ENCODE data around the gene NEAT1.

NEAT1 gene

DNA sequence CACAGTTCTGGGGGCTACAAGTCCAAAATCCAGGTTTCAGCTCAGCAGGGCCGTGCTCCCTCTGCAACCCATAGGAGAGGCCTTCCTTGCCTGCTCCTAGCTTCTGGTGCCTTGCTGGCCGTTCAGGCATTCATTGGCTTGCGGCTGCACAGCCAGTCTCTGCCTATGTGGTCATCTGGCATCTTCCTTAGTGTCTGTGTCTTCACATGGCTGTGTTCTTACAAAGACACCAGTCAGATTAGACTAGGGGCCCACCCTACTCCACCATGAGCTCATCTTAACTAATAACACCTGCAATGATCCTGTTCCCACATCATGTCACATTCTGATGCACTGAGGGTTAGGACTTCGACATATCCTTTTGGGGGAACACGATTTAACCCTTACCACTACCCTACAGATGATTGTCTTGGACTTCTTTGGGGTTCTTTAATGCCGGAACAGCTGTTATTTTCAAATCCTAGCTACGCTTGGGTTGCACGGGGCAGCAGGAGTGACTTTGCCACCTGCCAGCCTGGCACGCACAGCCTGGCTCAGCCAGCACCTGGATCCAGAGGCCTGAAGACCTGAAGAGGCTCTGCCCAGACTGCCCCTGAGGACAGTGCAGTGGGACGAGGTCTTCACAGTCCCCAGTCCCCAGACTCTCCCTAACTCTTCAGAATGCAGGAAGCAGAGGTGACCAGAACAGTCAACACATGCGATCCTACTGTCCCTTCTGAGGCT lies 7.7 kb upstream of the NEAT1 start:
- WGBS, result 88% methylated on average over 11 of the region's 11 CpGs
- peak; percentile 57 for DNase-seq
- H4K8ac ChIP-seq (ENCODE audit: low read length), result no peak overlapping the region

DNA sequence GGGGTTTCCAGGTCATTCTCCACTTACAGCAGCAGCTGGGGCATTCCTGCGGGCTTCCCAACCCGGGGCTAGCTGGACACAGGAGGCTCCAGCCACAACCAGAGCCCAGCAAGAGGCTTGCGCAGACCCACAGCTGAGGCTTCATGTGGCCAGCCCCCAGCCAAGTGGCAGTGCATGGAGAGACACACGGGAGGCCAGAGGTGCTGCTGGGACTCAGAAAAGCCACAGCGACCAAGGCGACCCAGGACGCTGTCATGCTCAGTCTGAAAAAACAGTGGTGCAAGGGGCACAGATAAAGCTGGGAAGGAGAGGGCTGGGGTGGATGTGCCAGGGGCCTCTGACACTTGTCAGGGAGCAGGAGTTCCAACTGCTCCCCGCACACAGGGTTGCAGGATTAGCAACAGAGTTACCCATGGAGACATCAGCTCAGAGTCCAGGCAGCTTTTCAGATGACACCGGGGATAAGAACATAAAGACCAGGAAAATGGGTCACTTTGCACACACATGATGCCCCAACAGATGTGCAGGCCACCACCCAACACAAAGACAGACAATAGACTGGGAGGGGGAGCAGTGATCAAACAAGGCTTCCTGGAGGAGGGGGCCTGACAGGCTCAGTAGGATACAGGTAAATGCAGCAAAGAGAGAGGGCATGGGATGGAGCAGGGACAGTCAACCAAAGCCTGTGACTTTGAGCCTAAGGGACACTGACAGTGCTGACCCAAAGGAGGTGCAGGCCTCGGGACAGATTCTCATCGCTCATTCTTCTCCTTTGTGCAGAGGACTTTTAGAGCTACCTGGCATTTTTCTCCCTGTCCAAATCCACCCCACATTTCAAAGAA lies 6.9 kb upstream of the NEAT1 start:
- Histone ChIP-seq H2BK12ac (ENCODE audit: low read length in 2 of 2) (peak overlapping the region in 1 of 2 experiments; percentile 57), H2BK15ac (ENCODE audit: low read depth, poor library complexity, severe bottlenecking) (peak overlapping the region; percentile 19)
- 81% methylated on average over 11 of the region's 11 CpGs for WGBS

More for the DNA sequence above, 7.7 kb upstream of the NEAT1 start:
- Histone ChIP-seq H2BK12ac (ENCODE audit: low read length in 2 of 2) (peak overlapping the region in 1 of 2 experiments; percentile 73), H2BK15ac (ENCODE audit: low read depth, poor library complexity, severe bottlenecking) (no peak overlapping the region), H2BK120ac (ENCODE audit: low read depth, low read length) (no peak overlapping the region), H3K18ac (ENCODE audit: low read depth in 1 of 2, low read length in 2 of 2) (peak overlapping the region in 1 of 2 experiments; percentile 42), H3K79me1 (replicated peaks; ENCODE audit: low read length, poor library complexity, severe bottlenecking) (peaks cover 24% of the 10 kb centered on the region), H2AFZ (ENCODE audit: low read depth, low read length) (no peak overlapping the region), H3K23ac (ENCODE audit: low read length in 2 of 2) (peak overlapping the region in 1 of 2 experiments; percentile 16), H3K36me3 (ENCODE audit: control insufficient read depth in 1 of 2, insufficient read depth in 2 of 2, low read depth in 1 of 2, low read length in 2 of 2) (peaks cover 35 to 37% of the 10 kb centered on the region in 2 experiments), H2AK5ac (ENCODE audit: low read length, severe bottlenecking) (peak overlapping the region; percentile 30), H3K4ac (ENCODE audit: low read depth in 1 of 2, low read length in 2 of 2) (no peak overlapping the region), H2BK5ac (ENCODE audit: low read depth, low read length, poor library complexity, severe bottlenecking) (no peak overlapping the region), H3K9ac (ENCODE audit: low read length) (peak overlapping the region; percentile 99), H3K27me3 (ENCODE audit: control insufficient read depth in 1 of 2, insufficient read depth in 1 of 2, low read length in 2 of 2) (no peaks in the 10 kb centered on the region), H3K4me2 (ENCODE audit: low read length, poor library complexity, severe bottlenecking) (no peak overlapping the region), H3K9me3 (ENCODE audit: control insufficient read depth, low read length) (no peaks in the 10 kb centered on the region), H3K4me1 (ENCODE audit: control insufficient read depth, insufficient read depth, low read depth, low read length) (peaks cover 42% of the 10 kb centered on the region), H3K4me3 (ENCODE audit: insufficient read depth in 1 of 2, low read depth in 1 of 2, low read length in 2 of 2) (peak overlapping the region; percentile 15 to 29), H4K91ac (ENCODE audit: low read length) (no peak overlapping the region), H3K27ac (ENCODE audit: low read length, poor library complexity, severe bottlenecking) (no peak overlapping the region), H3K14ac (ENCODE audit: low read length in 2 of 2) (peak overlapping the region in 1 of 2 experiments; percentile 79)

DNA sequence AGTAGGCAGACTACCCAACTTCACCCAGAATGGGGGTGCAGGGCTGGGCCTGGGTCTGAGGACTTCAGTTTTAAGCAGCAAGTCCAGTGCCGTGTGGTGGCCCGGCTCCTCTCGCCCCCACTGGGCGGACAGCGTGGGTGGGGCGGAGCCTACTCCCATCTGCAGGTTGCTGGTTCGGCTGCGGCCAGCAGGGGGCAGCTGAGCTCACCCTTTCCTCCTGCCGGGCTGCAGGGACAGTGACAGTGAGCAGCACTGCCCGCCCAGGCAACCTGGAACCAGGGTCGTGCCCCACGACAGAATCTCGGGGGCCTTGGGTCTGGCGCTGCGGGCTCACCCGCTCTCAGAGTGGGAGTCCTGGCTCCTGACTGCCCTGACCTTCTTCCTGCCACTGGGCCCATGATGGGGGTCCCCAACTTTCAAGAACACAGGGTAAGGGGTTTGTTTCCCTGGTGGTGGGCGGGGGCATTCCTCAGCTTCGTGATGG lies 6.2 kb upstream of the NEAT1 start:
- Histone ChIP-seq H3K4me2 (ENCODE audit: low read length, poor library complexity, severe bottlenecking) (peak overlapping the region; percentile 79), H3K4me1 (ENCODE audit: control insufficient read depth, insufficient read depth, low read depth, low read length) (peaks cover 45% of the 10 kb centered on the region), H3K9me3 (ENCODE audit: control insufficient read depth, low read length) (no peaks in the 10 kb centered on the region), H2BK12ac (ENCODE audit: low read length in 2 of 2) (peak overlapping the region; percentile 86 to 91), H3K9ac (ENCODE audit: low read length) (peak overlapping the region; percentile 99), H2BK5ac (ENCODE audit: low read depth, low read length, poor library complexity, severe bottlenecking) (no peak overlapping the region), H2AFZ (ENCODE audit: low read depth, low read length) (no peak overlapping the region), H3K36me3 (ENCODE audit: control insufficient read depth in 1 of 2, insufficient read depth in 2 of 2, low read depth in 1 of 2, low read length in 2 of 2) (peaks cover 25 to 27% of the 10 kb centered on the region in 2 experiments), H3K14ac (ENCODE audit: low read length in 2 of 2) (peak overlapping the region in 1 of 2 experiments; percentile 67), H4K91ac (ENCODE audit: low read length) (peak overlapping the region; percentile 87), H3K27ac (ENCODE audit: low read length, poor library complexity, severe bottlenecking) (peak overlapping the region; percentile 100), H3K79me1 (replicated peaks; ENCODE audit: low read length, poor library complexity, severe bottlenecking) (peaks cover 20% of the 10 kb centered on the region), H2AK5ac (ENCODE audit: low read length, severe bottlenecking) (peak overlapping the region; percentile 73), H3K4ac (ENCODE audit: low read depth in 1 of 2, low read length in 2 of 2) (peak overlapping the region; percentile 87 to 99), H2BK120ac (ENCODE audit: low read depth, low read length) (peak overlapping the region; percentile 82), H3K27me3 (ENCODE audit: control insufficient read depth in 1 of 2, insufficient read depth in 1 of 2, low read length in 2 of 2) (no peaks in the 10 kb centered on the region), H3K4me3 (ENCODE audit: insufficient read depth in 1 of 2, low read depth in 1 of 2, low read length in 2 of 2) (peak overlapping the region in 1 of 2 experiments; percentile 81), H4K8ac (ENCODE audit: low read length) (peak overlapping the region; percentile 73), H2BK15ac (ENCODE audit: low read depth, poor library complexity, severe bottlenecking) (peak overlapping the region; percentile 97), H3K18ac (ENCODE audit: low read depth in 1 of 2, low read length in 2 of 2) (peak overlapping the region; percentile 79 to 92), H3K23ac (ENCODE audit: low read length in 2 of 2) (no peak overlapping the region)
- 6% methylated on average over 18 of the region's 18 CpGs for WGBS
- peak; percentile 85 for DNase-seq

More for the DNA sequence above, 6.9 kb upstream of the NEAT1 start:
- DNase-seq, result peak; percentile 35
- H3K9ac ChIP-seq (ENCODE audit: low read length), result peak overlapping the region; percentile 99
- peak overlapping the region; percentile 19 to 42 for H3K18ac ChIP-seq (ENCODE audit: low read depth in 1 of 2, low read length in 2 of 2)
- no peak overlapping the region for H3K27ac ChIP-seq (ENCODE audit: low read length, poor library complexity, severe bottlenecking)
- peak overlapping the region; percentile 62 for H4K8ac ChIP-seq (ENCODE audit: low read length)
- peak overlapping the region; percentile 34 for H4K91ac ChIP-seq (ENCODE audit: low read length)
- H3K36me3 ChIP-seq (ENCODE audit: control insufficient read depth in 1 of 2, insufficient read depth in 2 of 2, low read depth in 1 of 2, low read length in 2 of 2), result peaks cover 31 to 34% of the 10 kb centered on the region in 2 experiments
- no peak overlapping the region for H2AFZ ChIP-seq (ENCODE audit: low read depth, low read length)
- peak overlapping the region in 1 of 2 experiments; percentile 79 for H3K14ac ChIP-seq (ENCODE audit: low read length in 2 of 2)
- peak overlapping the region in 1 of 2 experiments; percentile 25 for H3K4ac ChIP-seq (ENCODE audit: low read depth in 1 of 2, low read length in 2 of 2)
- H3K4me1 ChIP-seq (ENCODE audit: control insufficient read depth, insufficient read depth, low read depth, low read length), result peaks cover 45% of the 10 kb centered on the region
- H2BK5ac ChIP-seq (ENCODE audit: low read depth, low read length, poor library complexity, severe bottlenecking), result no peak overlapping the region
- H2BK120ac ChIP-seq (ENCODE audit: low read depth, low read length), result no peak overlapping the region
- H3K79me1 ChIP-seq (replicated peaks; ENCODE audit: low read length, poor library complexity, severe bottlenecking), result peaks cover 23% of the 10 kb centered on the region
- no peaks in the 10 kb centered on the region for H3K9me3 ChIP-seq (ENCODE audit: control insufficient read depth, low read length)
- no peaks in the 10 kb centered on the region for H3K27me3 ChIP-seq (ENCODE audit: control insufficient read depth in 1 of 2, insufficient read depth in 1 of 2, low read length in 2 of 2)
- peak overlapping the region in 1 of 2 experiments; percentile 81 for H3K4me3 ChIP-seq (ENCODE audit: insufficient read depth in 1 of 2, low read depth in 1 of 2, low read length in 2 of 2)
- H3K23ac ChIP-seq (ENCODE audit: low read length in 2 of 2), result no peak overlapping the region
- H3K4me2 ChIP-seq (ENCODE audit: low read length, poor library complexity, severe bottlenecking), result peak overlapping the region; percentile 79
- H2AK5ac ChIP-seq (ENCODE audit: low read length, severe bottlenecking), result peak overlapping the region; percentile 33
